Measurements from ENCODE around the gene LSM12. TPM values are rescaled to one million over a fixed set of nuclear protein-coding genes. Genes with fewer than 3 reads are reported as not detected.

Gene LSM12
- total and polyA plus RNA-seq, 7 experiments from 2014 or later = 29.3 to 72.5 (median 39.9) TPM

DNA sequence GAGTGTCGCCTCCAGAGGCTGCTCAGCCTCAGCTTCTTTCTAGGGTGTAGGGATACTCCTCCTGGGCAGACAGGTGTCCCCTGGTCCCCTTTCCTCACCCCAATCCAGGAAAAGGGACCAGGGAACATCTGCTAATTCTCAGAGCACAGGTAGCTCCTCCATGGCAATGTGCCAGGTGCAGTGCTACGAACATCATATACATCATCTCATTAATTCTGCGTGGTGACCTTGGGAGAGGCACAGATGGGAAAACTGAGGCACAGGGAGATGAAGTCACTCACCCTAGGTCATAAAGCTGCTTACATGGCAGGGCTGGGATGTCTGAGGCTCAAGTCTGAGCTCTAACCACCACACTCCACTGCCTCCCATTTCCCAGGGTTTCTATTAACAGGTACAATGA lies 45.3 kb upstream of the LSM12 start:
- Histone ChIP-seq H3K4me1 (ENCODE audit: control insufficient read depth in 2 of 2, insufficient read depth in 2 of 2, low read length in 2 of 2) (peaks cover 4 to 17% of the 10 kb centered on the region in 2 donors), H3K27me3 (ENCODE audit: control insufficient read depth in 2 of 2, insufficient read depth in 2 of 2, low read length in 2 of 2) (no peaks in the 10 kb centered on the region), H3K27ac (ENCODE audit: low read depth, low read length) (no peak overlapping the region), H3K4me3 (ENCODE audit: low read length) (no peak overlapping the region), H3K9me3 (ENCODE audit: control insufficient read depth in 2 of 3, low read length in 3 of 3) (no peaks in the 10 kb centered on the region), H3K36me3 (ENCODE audit: control insufficient read depth in 2 of 3, insufficient read depth in 3 of 3, low read length in 3 of 3) (peaks cover 0 to 37% (median 0%) of the 10 kb centered on the region in 3 experiments)
- Mint-ChIP-seq H3K36me3 (peaks cover 0 to 10% (median 0%) of the 10 kb centered on the region in 5 donors), H3K4me1 (peaks cover 15 to 53% (median 43%) of the 10 kb centered on the region in 7 donors), H3K27ac (peak overlapping the region in 6 of 9 donors; percentile 7 to 88 (median 48)), H3K9me3 (no peaks in the 10 kb centered on the region), H3K4me3 (peak overlapping the region in 9 of 10 donors; percentile 17 to 71 (median 54)), H3K27me3 (no peaks in the 10 kb centered on the region)
- DNase-seq (peak in 1 of 9 donors; percentile 4), ATAC-seq (no peak)
- ChIA-PET CTCF (no interaction called here), POLR2A (interaction anchor here (1.2 kb wide), 1 partner anchor 11 kb away, joined by 5 read pairs; no protein-coding TSS in a partner anchor)
- intact Hi-C loops (cut with micrococcal nuclease) = loop anchor here in 1 of 2 donors (1.0 kb wide), 1 partner anchor 12 kb away; the partner anchor contains the start of gene HDAC5

DNA sequence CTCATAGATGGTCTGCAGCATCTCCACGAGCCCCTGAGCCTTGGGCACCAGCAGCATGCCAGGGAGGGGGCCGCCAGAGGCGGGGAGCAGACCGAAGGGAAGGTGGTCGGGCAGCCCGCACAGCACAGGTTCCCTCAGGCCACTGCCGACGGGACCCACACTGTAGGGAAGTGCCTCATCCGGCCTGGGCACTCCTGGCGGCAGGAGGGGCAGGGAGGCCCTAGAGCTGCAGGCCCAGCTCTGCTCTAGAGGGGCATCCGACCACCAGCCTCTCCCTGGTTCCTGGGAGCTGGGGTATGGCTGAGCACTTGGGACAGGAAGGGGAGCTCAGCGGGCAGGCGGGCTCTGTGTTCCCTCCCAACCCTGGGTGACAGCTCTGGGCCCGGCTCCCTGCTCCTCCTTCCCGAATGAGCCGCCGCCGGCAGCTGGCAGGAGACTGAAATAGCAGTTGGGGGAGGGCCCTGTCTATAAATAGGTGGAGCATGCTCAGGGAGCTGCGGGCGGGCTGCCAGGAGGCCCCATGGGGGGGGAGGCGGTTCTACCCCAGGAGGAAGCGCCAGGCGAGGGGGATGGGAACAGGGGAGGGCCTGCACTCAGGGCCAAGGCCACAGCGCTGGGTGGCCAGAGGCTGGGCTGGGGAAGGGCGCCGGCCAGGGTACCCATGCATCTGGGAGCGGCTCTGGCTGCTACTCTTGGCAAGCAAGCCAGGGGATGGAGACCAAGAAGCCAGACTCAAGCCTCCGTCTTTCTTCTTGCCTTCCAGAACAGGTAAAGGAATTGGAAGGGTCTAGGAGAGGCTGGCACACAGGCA lies 44.6 kb upstream of the LSM12 start:
- POLR2A ChIA-PET = interaction anchor here (1.2 kb wide), 1 partner anchor 11 kb away, joined by 5 read pairs; no protein-coding TSS in a partner anchor
- Histone ChIP-seq H3K9me3 (ENCODE audit: control insufficient read depth in 2 of 3, low read length in 3 of 3) (no peaks in the 10 kb centered on the region), H3K27me3 (ENCODE audit: control insufficient read depth in 2 of 2, insufficient read depth in 2 of 2, low read length in 2 of 2) (no peaks in the 10 kb centered on the region), H3K4me1 (ENCODE audit: control insufficient read depth in 2 of 2, insufficient read depth in 2 of 2, low read length in 2 of 2) (peaks cover 4 to 17% of the 10 kb centered on the region in 2 donors), H3K4me3 (ENCODE audit: low read length) (no peak overlapping the region), H3K36me3 (ENCODE audit: control insufficient read depth in 2 of 3, insufficient read depth in 3 of 3, low read length in 3 of 3) (peaks cover 0 to 29% (median 0%) of the 10 kb centered on the region in 3 experiments), H3K27ac (ENCODE audit: low read depth, low read length) (no peak overlapping the region)
- peak overlapping the region in 8 of 10 donors; percentile 17 to 71 (median 54) for H3K4me3 Mint-ChIP-seq
- H3K27me3 Mint-ChIP-seq = no peaks in the 10 kb centered on the region
- peak; percentile 49 to 67 (median 63) for DNase-seq
- H3K27ac Mint-ChIP-seq = peak overlapping the region in 4 of 9 donors; percentile 7 to 88 (median 78)
- H3K36me3 Mint-ChIP-seq = peaks cover 0 to 4% (median 0%) of the 10 kb centered on the region in 5 donors
- CTCF ChIA-PET = no interaction called here
- no peaks in the 10 kb centered on the region for H3K9me3 Mint-ChIP-seq
- peaks cover 15 to 45% (median 39%) of the 10 kb centered on the region in 7 donors for H3K4me1 Mint-ChIP-seq
- ATAC-seq = peak; percentile 85
- intact Hi-C loops (cut with micrococcal nuclease) = loop anchor here in 1 of 2 donors (1.0 kb wide), 1 partner anchor 12 kb away; the partner anchor contains the start of gene HDAC5

DNA sequence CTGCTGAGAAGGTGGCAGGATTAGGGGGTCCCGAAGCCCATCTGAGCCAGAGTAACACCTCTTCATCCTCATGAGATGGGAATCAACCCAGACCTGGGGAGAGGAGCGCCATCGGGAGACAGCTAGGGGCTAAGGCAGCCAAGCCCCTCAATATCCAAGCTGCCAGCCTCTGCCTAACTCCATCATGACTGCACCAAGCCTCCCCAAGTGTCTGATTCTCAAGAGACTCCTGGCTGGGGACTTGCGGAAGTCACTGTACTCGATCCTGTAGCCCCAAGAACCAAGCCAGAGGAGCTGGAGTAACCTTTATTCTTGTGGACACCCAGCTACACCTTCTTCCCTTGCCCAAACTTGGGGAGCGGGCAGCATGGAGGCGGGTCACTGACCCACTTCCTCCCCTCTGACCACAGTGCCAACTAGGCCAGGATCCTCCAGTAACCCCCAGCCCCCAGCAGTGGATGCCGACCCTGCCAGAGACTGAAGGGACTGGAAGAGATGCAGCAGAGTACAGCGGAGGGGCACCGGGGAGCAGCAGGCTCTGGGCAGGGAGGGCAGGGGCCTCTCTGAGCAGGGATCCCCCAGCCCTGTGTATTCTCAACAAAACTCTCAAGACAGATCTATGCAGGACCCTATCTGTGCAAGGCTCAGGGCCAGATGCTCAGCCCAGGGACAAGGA lies 43.7 kb upstream of the LSM12 start:
- peaks cover 4 to 17% of the 10 kb centered on the region in 2 donors for H3K4me1 ChIP-seq (ENCODE audit: control insufficient read depth in 2 of 2, insufficient read depth in 2 of 2, low read length in 2 of 2)
- H3K27ac Mint-ChIP-seq = no peak overlapping the region
- H3K36me3 Mint-ChIP-seq = peaks cover 0 to 4% (median 0%) of the 10 kb centered on the region in 5 donors
- peaks cover 15 to 40% (median 37%) of the 10 kb centered on the region in 7 donors for H3K4me1 Mint-ChIP-seq
- ATAC-seq (no peak), DNase-seq (no peak)
- H3K9me3 Mint-ChIP-seq = no peaks in the 10 kb centered on the region
- intact Hi-C loops (cut with micrococcal nuclease) = no loop called here
- H3K27me3 Mint-ChIP-seq = no peaks in the 10 kb centered on the region
- no peaks in the 10 kb centered on the region for H3K27me3 ChIP-seq (ENCODE audit: control insufficient read depth in 2 of 2, insufficient read depth in 2 of 2, low read length in 2 of 2)
- peak overlapping the region in 3 of 10 donors; percentile 13 to 71 (median 65) for H3K4me3 Mint-ChIP-seq
- POLR2A ChIA-PET = interaction anchor here (1.2 kb wide), 1 partner anchor 12 kb away, joined by 5 read pairs; no protein-coding TSS in a partner anchor
- H3K36me3 ChIP-seq (ENCODE audit: control insufficient read depth in 2 of 3, insufficient read depth in 3 of 3, low read length in 3 of 3) = peaks cover 0 to 20% (median 0%) of the 10 kb centered on the region in 3 experiments
- CTCF ChIA-PET = interaction anchor here (1.4 kb wide), 1 partner anchor 12 kb away, joined by 3 read pairs; no protein-coding TSS in a partner anchor
- no peaks in the 10 kb centered on the region for H3K9me3 ChIP-seq (ENCODE audit: control insufficient read depth in 2 of 3, low read length in 3 of 3)
- H3K4me3 ChIP-seq (ENCODE audit: low read length) = no peak overlapping the region
- H3K27ac ChIP-seq (ENCODE audit: low read depth, low read length) = no peak overlapping the region

DNA sequence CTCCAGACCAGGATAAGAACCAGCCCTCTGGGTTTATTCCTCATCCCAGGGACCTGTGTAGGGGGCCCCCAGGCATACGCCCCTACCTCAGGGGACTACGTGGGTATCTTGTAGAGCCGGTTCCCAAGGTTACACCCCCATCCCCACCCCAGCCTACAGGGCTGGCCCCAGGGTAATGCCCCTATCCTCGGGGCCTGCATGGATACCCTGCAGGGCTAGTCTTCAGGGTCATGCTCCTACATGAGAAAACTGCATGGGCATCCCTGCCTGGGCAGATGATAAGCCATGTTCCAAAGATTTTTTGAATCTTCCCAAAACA lies 42.8 kb upstream of the LSM12 start:
- H3K27ac ChIP-seq (ENCODE audit: low read depth, low read length) = no peak overlapping the region
- Mint-ChIP-seq H3K36me3 (peaks cover 0 to 4% (median 4%) of the 10 kb centered on the region in 5 donors), H3K27me3 (no peaks in the 10 kb centered on the region), H3K4me3 (peak overlapping the region in 1 of 10 donors; percentile 30), H3K4me1 (peaks cover 15 to 40% (median 32%) of the 10 kb centered on the region in 7 donors), H3K9me3 (no peaks in the 10 kb centered on the region), H3K27ac (no peak overlapping the region)
- H3K27me3 ChIP-seq (ENCODE audit: control insufficient read depth in 2 of 2, insufficient read depth in 2 of 2, low read length in 2 of 2) = no peaks in the 10 kb centered on the region
- ATAC-seq = no peak
- DNase-seq = no peak
- no peaks in the 10 kb centered on the region for H3K9me3 ChIP-seq (ENCODE audit: control insufficient read depth in 2 of 3, low read length in 3 of 3)
- POLR2A ChIA-PET = no interaction called here
- H3K4me1 ChIP-seq (ENCODE audit: control insufficient read depth in 2 of 2, insufficient read depth in 2 of 2, low read length in 2 of 2) = peaks cover 4 to 17% of the 10 kb centered on the region in 2 donors
- no peak overlapping the region for H3K4me3 ChIP-seq (ENCODE audit: low read length)
- CTCF ChIA-PET = interaction anchor here (1.4 kb wide), 1 partner anchor 13 kb away, joined by 3 read pairs; no protein-coding TSS in a partner anchor
- intact Hi-C loops (cut with micrococcal nuclease) = no loop called here
- H3K36me3 ChIP-seq (ENCODE audit: control insufficient read depth in 2 of 3, insufficient read depth in 3 of 3, low read length in 3 of 3) = peaks cover 0 to 20% (median 0%) of the 10 kb centered on the region in 3 experiments

DNA sequence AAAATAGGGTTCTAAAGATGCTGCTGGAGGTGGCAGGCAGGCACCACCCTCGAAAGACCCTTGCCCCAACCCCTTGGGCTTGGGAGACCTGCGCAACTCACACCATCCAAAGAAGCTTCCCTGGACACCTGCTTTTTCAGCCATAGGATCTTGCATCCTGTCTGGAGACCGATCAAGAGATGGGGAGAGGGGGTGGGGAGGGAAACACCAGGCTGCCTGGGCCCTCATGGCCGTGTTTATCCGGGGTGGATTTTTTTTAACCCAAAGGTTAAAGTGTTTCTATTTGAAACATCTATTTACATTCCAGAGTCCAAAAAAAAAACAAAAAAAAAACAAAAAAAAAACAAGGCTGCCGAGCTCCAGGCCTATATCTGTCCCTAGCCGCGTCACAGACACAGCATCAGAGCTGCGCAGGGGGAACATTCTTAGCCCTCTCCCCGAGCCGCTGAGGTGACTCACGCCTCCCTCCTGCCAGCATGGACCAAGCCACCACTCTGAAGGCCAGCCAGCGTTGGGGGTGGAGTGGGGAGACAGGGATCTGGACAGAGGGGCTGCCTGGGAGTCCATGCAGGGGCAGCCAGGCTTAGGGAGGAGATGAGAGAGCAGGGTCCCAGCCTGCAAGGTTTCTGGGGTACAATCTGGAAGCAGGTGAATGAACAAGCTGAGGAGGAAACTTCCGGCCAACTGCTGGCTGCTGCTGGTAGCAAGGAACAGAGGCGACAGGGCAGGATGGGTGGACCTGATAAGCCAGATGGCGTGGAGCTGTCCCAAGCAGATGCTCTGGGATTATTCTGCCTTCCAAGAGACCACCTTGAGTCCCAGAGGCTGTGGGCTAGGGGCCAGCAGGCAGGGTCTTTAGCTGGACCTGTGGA lies 42.2 kb upstream of the LSM12 start:
- intact Hi-C loops (cut with micrococcal nuclease) = no loop called here
- no peaks in the 10 kb centered on the region for H3K27me3 ChIP-seq (ENCODE audit: control insufficient read depth in 2 of 2, insufficient read depth in 2 of 2, low read length in 2 of 2)
- H3K36me3 Mint-ChIP-seq = peaks cover 0 to 4% (median 4%) of the 10 kb centered on the region in 5 donors
- no peaks in the 10 kb centered on the region for H3K9me3 Mint-ChIP-seq
- no peak overlapping the region for H3K4me3 Mint-ChIP-seq
- H3K4me3 ChIP-seq (ENCODE audit: low read length) = no peak overlapping the region
- DNase-seq (no peak), ATAC-seq (no peak)
- no peaks in the 10 kb centered on the region for H3K27me3 Mint-ChIP-seq
- CTCF ChIA-PET = interaction anchor here (1.4 kb wide), 1 partner anchor 14 kb away, joined by 3 read pairs; no protein-coding TSS in a partner anchor
- POLR2A ChIA-PET = no interaction called here
- H3K27ac Mint-ChIP-seq = no peak overlapping the region
- H3K36me3 ChIP-seq (ENCODE audit: control insufficient read depth in 2 of 3, insufficient read depth in 3 of 3, low read length in 3 of 3) = peaks cover 0 to 18% (median 0%) of the 10 kb centered on the region in 3 experiments
- peaks cover 15 to 38% (median 29%) of the 10 kb centered on the region in 7 donors for H3K4me1 Mint-ChIP-seq
- no peak overlapping the region for H3K27ac ChIP-seq (ENCODE audit: low read depth, low read length)
- H3K4me1 ChIP-seq (ENCODE audit: control insufficient read depth in 2 of 2, insufficient read depth in 2 of 2, low read length in 2 of 2) = peaks cover 4 to 17% of the 10 kb centered on the region in 2 donors
- H3K9me3 ChIP-seq (ENCODE audit: control insufficient read depth in 2 of 3, low read length in 3 of 3) = no peaks in the 10 kb centered on the region
